ENCODE measurements around the gene NFE2L2. TPM values are rescaled to one million over a fixed set of nuclear protein-coding genes. Genes with fewer than 3 reads are reported as not detected.

NFE2L2 gene
- total RNA-seq, 1 donor, result 127 TPM

GRCh38 chr2:177264209-177264692, 276 bp downstream of the NFE2L2 start:
- TF ChIP-seq CTCF (IDR thresholded peaks at IDR 0.05; ENCODE audit: insufficient read depth, low read length), result no peak
- H3K4me3 ChIP-seq (ENCODE audit: low read depth, low read length), result peak overlapping the region; percentile 75
- no peak for DNase-seq (ENCODE audit: low read depth)

- H3K4me3 ChIP-seq (ENCODE audit: low read depth, low read length), result peak overlapping the region; percentile 75
- DNase-seq (ENCODE audit: low read depth), result peak; percentile 99
- TF ChIP-seq CTCF (IDR thresholded peaks at IDR 0.05; ENCODE audit: insufficient read depth, low read length), result peak; percentile 83
Measured at GRCh38 chr2:177263451-177264208, 897 bp downstream of the NFE2L2 start.

GRCh38 chr2:177262958-177263450, 1.5 kb downstream of the NFE2L2 start:
- DNase-seq (ENCODE audit: low read depth), result no peak
- H3K4me3 ChIP-seq (ENCODE audit: low read depth, low read length), result peak overlapping the region; percentile 75
- TF ChIP-seq CTCF (IDR thresholded peaks at IDR 0.05; ENCODE audit: insufficient read depth, low read length), result no peak

GRCh38 chr2:177262092-177262491, 2.4 kb downstream of the NFE2L2 start:
- H3K4me3 ChIP-seq (ENCODE audit: low read depth, low read length), result peak overlapping the region; percentile 75
- TF ChIP-seq CTCF (IDR thresholded peaks at IDR 0.05; ENCODE audit: insufficient read depth, low read length), result no peak
- no peak for DNase-seq (ENCODE audit: low read depth)

- peak; percentile 52 for DNase-seq (ENCODE audit: low read depth)
- no peak for TF ChIP-seq CTCF (IDR thresholded peaks at IDR 0.05; ENCODE audit: insufficient read depth, low read length)
- peak overlapping the region; percentile 75 for H3K4me3 ChIP-seq (ENCODE audit: low read depth, low read length)
Measured at GRCh38 chr2:177261116-177262060, 3.1 kb downstream of the NFE2L2 start.

- H3K4me3 ChIP-seq (ENCODE audit: low read depth, low read length), result peak overlapping the region; percentile 75
- DNase-seq (ENCODE audit: low read depth), result peak; percentile 53
- no peak for TF ChIP-seq CTCF (IDR thresholded peaks at IDR 0.05; ENCODE audit: insufficient read depth, low read length)
Measured at GRCh38 chr2:177260379-177260778, 4.1 kb downstream of the NFE2L2 start.
